GM10266 (cell line): ENCODE data around the gene ANK3.

Experiments used
- DNase-seq: peaks from one replicate; pipeline ENCODE4 v3.0.0; 2012; ENCODE audit errors: extremely low spot score
- TF ChIP-seq, protein P1 (sequence below): IDR thresholded peaks from 2 replicates; pipeline ENCODE4 v1.5.1; 2012; ENCODE audit warnings: mild to moderate bottlenecking, low read depth; ENCODE audit not compliant: control insufficient read depth, insufficient read depth; ENCODE audit errors: missing control alignments

The ANK3 gene

DNA sequence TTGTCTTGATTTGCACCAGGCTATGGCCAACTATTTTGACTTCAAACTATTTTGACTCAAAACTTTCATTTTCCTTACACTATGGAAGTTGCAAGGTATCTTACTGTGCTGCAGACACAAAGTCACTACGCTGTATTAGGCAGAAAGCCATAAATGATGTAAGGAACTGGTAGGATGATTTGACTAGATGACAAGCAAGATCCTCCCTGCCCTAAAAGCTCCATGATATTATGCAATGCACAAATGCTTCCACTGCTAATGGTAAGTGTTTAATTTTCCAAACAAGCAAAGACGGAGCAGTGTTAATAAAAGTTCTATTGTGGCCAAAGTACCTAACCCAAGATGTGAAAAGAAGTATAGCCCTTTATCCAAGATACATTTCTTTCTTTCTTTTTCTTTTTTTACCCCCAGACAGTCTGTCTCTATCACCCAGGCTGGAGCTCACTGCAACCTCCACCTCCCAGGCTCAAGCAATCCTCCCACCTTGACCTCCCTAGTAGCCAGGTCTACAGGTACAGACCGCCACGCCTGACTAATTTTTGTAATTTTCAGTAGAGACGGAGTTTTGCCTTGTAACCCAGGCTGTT, 98.2 kb downstream of the ANK3 start:
- TF ChIP-seq, protein P1, sequence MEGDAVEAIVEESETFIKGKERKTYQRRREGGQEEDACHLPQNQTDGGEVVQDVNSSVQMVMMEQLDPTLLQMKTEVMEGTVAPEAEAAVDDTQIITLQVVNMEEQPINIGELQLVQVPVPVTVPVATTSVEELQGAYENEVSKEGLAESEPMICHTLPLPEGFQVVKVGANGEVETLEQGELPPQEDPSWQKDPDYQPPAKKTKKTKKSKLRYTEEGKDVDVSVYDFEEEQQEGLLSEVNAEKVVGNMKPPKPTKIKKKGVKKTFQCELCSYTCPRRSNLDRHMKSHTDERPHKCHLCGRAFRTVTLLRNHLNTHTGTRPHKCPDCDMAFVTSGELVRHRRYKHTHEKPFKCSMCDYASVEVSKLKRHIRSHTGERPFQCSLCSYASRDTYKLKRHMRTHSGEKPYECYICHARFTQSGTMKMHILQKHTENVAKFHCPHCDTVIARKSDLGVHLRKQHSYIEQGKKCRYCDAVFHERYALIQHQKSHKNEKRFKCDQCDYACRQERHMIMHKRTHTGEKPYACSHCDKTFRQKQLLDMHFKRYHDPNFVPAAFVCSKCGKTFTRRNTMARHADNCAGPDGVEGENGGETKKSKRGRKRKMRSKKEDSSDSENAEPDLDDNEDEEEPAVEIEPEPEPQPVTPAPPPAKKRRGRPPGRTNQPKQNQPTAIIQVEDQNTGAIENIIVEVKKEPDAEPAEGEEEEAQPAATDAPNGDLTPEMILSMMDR, result no peak

DNA sequence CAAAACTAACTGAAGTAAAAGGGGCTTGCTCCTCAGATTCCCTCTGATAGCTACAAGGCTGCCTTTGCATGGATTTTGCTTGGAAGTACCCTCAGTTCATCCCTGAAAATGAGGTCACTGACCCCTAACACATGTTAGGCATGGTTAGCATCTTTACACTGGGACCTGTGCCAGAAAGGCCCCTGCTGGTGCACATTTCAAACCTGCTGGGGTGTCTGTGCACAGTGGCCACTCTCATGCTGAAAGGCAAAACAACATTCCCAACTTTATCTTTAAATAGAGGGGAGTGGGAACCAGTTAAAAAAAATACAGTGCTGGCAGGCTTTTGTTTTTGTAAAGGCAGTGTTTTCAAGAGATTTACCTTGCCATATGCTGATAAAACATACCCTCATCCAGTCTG, 99.1 kb downstream of the ANK3 start:
- TF ChIP-seq, protein P1, result no peak
- DNase-seq, result no peak

More for the DNA sequence above, 98.2 kb downstream of the ANK3 start:
- DNase-seq, result no peak

DNA sequence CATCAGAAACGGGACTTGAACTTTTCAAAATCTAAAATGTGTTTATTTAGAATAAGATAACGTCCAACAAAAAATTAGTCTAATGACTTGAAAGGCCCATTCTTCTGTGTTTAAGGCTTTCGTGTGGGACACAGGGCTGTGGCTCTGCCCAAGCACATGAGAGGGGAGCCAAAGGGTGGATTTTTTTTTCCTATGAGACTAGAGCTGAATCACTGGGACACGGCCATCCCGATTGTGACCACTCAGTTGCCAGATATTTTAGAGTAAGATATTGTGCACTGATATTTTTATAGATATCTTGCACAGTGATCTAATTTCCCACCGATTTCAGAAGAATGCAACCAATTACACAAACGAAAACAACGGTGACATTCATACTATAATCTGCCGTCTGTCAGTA, 99.9 kb downstream of the ANK3 start:
- DNase-seq, result no peak
- TF ChIP-seq, protein P1, result no peak

DNA sequence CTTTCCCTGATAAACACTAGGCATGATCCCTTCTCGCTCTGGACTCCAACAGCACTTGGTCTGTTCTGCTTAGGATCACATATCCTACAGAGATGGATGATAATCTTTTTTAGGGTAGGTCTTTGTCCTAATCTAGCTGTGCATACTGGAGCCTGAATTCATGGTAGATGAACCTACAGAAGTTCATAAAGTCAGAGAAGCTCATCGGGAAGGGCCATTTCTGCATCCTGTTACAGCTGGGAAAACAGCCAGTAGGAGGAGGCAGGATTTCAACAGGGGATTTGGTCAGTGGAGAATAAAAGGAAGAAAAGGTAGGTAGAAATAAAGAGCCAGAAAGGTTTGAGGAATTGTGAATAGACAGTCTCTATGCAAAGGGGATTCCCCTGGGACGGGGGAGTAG, 101.4 kb downstream of the ANK3 start:
- TF ChIP-seq, protein P1, result no peak
- DNase-seq, result no peak

DNA sequence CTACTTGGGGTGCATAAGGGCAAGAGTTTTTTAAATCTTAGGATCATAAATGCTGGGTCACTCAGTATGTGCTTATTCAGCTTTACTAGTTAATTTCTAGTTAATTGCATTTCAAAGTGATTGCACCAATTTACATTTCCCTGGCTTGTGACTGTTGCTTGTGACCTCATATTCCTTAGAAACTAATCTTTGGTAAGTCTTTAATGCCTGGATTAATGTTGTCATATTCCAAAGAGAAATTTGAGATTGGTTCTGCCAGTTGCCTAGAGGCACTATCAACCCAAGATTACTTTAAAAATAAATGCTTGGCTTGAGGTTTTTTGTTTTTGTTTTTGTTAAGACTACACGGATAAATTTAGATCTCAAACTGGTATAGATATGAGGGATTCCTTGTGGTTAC, 103.1 kb downstream of the ANK3 start:
- TF ChIP-seq, protein P1, result no peak
- no peak for DNase-seq

DNA sequence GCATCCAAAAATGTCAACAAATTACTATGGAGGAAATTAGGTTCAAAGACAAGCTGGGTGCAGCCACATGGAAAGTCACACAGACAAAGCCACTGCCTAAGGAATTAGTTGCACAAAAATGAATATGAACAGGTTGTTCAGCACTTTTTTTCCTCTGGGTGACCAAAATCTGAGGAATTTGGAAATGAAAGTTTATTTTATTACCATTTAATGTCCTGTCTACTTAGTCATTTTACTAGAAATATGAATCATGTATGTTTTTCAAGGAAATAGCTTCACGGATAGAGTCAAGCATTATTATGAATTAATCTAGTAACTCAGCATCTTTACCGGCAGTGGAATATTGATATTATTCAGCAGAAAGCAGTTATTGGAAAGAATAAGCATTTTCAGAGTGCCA, 106.3 kb downstream of the ANK3 start:
- TF ChIP-seq, protein P1, result no peak
- DNase-seq, result no peak

DNA sequence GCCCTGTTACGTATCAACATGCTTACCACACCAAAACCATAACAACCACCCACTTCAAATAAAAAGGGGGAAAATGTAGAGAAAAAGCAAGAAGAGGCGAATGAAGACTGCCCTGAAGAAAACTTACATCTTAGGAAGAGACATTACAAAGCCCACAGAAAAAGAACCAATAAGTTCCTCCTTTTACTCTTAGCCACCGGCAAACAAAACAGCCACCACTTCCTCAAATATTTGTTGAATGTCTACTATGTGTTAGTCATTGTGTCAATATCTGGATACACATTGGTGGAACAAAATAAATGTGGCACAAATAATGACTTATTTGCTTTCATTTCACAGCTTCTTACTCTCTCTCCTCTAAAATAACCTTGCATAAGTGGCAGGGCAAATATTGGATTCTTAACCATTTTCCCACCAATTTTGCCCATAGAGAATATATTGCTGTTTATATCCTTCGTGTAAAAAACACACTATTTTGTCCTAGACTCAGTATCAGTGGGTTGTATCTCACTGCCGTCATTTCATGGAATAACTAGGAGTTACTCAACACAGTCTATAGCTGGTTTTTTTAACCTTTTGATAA, 106.8 kb downstream of the ANK3 start:
- DNase-seq, result no peak
- TF ChIP-seq, protein P1, result no peak
